Lower lobe of right lung (tissue), 2 donors: ENCODE results near the gene FAAP24. TPM values are rescaled to one million over a fixed set of nuclear protein-coding genes. Genes with fewer than 3 reads are reported as not detected.
"Not testable (repeated sequence)": the region's sequence is repeated elsewhere in the genome, so short reads cannot be mapped to it uniquely, and the experiment has no call there.

Source experiments
- ATAC-seq, 2 donors: fragments of 200-7000 bp; cut with Tn5 transposase; one replicate each; pipeline ENCODE4 v1.9.1; 2020 to 2022; ENCODE audit warnings: mild to moderate bottlenecking in 2 of 2, moderate library complexity in 2 of 2
- DNase-seq: peaks from one replicate; pipeline ENCODE4 v3.0.0-alpha.2; 2020
- H3K27ac ChIP-seq: fragments of 200-600 bp; one replicate; pipeline ENCODE4 v1.8.0; 2022
- H3K27me3 ChIP-seq: fragments of 200-600 bp; one replicate; pipeline ENCODE4 v1.8.0; 2022; ENCODE audit warnings: low read depth
- H3K36me3 ChIP-seq: fragments of 200-600 bp; one replicate; pipeline ENCODE4 v1.8.0; 2022; ENCODE audit warnings: mild to moderate bottlenecking
- H3K4me1 ChIP-seq: fragments of 200-600 bp; one replicate; pipeline ENCODE4 v1.8.0; 2022
- H3K4me3 ChIP-seq: fragments of 200-600 bp; one replicate; pipeline ENCODE4 v1.8.0; 2022; ENCODE audit warnings: mild to moderate bottlenecking
- H3K9me3 ChIP-seq: fragments of 200-600 bp; one replicate; pipeline ENCODE4 v1.8.0; 2022
- CTCF ChIP-seq: fragments of 200-600 bp; IDR thresholded peaks from one replicate; pipeline ENCODE4 v1.8.0; 2022; ENCODE audit warnings: antibody characterized with exemption, mild to moderate bottlenecking
- intact Hi-C: fragments of 100-400 bp; cut with DNase I; formaldehyde crosslinking; loops from one replicate; pipeline ENCODE4 v1.11.0; 2022
- total RNA-seq: library from RNA; stranded (reverse); fragmentation: NEBNext Ultra II Directional; extraction: Animal tissue kit (Norgen Biotek cat#: 25700); gene quantifications from one replicate; pipeline ENCODE4 v1.2.1, GENCODE V29; 2021
- donor health status: DM: no; HTN: yes; CAD: no; lungs with severe emphysema.

Gene FAAP24
- total RNA-seq, 1 donor from 2014 or later = 2.9 TPM

- peaks cover 8% of the 10 kb centered on the region for H3K36me3 ChIP-seq
- ATAC-seq (peak in 1 of 2 donors; percentile 2), DNase-seq (no peak)
- no peaks in the 10 kb centered on the region for H3K27me3 ChIP-seq
- H3K4me1 ChIP-seq = peaks cover 15% of the 10 kb centered on the region
- peak overlapping the region; percentile 70 for H3K4me3 ChIP-seq
- no peaks in the 10 kb centered on the region for H3K9me3 ChIP-seq
- TF ChIP-seq CTCF = no peak
- H3K27ac ChIP-seq = peak overlapping the region; percentile 18
- intact Hi-C loops = no loop called here
These were observed 938 bp upstream of the FAAP24 start for GRCh38 chr19:32971012-32971595.

- peak; percentile 70 for TF ChIP-seq CTCF
- DNase-seq = peak; percentile 81
- H3K4me1 ChIP-seq = peaks cover 9% of the 10 kb centered on the region
- ATAC-seq = no peak
- H3K27me3 ChIP-seq = no peaks in the 10 kb centered on the region
- H3K4me3 ChIP-seq = no peak overlapping the region
- H3K36me3 ChIP-seq = peaks cover 3% of the 10 kb centered on the region
- H3K9me3 ChIP-seq = no peaks in the 10 kb centered on the region
- no peak overlapping the region for H3K27ac ChIP-seq
- intact Hi-C loops = no loop called here
These were observed 4.3 kb downstream of the FAAP24 start for GRCh38 chr19:32976223-32976805.

GRCh38 chr19:32977280-32977679 is 5.2 kb downstream of the FAAP24 start:
- DNase-seq = no peak
- Histone ChIP-seq H3K27ac (no peak overlapping the region), H3K9me3 (no peaks in the 10 kb centered on the region), H3K4me1 (peaks cover 8% of the 10 kb centered on the region), H3K36me3 (peaks cover 3% of the 10 kb centered on the region), H3K27me3 (no peaks in the 10 kb centered on the region), H3K4me3 (no peak overlapping the region)
- intact Hi-C loops = no loop called here
- ATAC-seq = peak; percentile 29 to 39
- no peak for TF ChIP-seq CTCF

GRCh38 chr19:32977813-32978212 is 5.8 kb downstream of the FAAP24 start:
- H3K27me3 ChIP-seq, H3K4me3 ChIP-seq, ATAC-seq, H3K9me3 ChIP-seq, DNase-seq, intact Hi-C loops, H3K27ac ChIP-seq, H3K4me1 ChIP-seq, H3K36me3 ChIP-seq: not testable (repeated sequence)

- H3K27me3 ChIP-seq, H3K4me1 ChIP-seq, DNase-seq, H3K4me3 ChIP-seq, H3K36me3 ChIP-seq, intact Hi-C loops, ATAC-seq, H3K9me3 ChIP-seq, H3K27ac ChIP-seq: not testable (repeated sequence)
These were observed 7.8 kb downstream of the FAAP24 start for GRCh38 chr19:32979807-32980206.

- H3K9me3 ChIP-seq, DNase-seq, intact Hi-C loops, H3K4me1 ChIP-seq, H3K4me3 ChIP-seq, H3K27me3 ChIP-seq, H3K27ac ChIP-seq, ATAC-seq, H3K36me3 ChIP-seq: not testable (repeated sequence)
These were observed 10.4 kb downstream of the FAAP24 start for GRCh38 chr19:32982488-32982887.

- H3K4me3 ChIP-seq, H3K4me1 ChIP-seq, H3K9me3 ChIP-seq, intact Hi-C loops, H3K27ac ChIP-seq, ATAC-seq, H3K27me3 ChIP-seq, DNase-seq: not testable (repeated sequence)
- peaks cover 14% of the 10 kb centered on the region for H3K36me3 ChIP-seq
These were observed 16.2 kb downstream of the FAAP24 start for GRCh38 chr19:32988254-32988653.
